Epithelial cell of esophagus (primary cell): ENCODE measurements around the gene MAPK13.

Experiments used
- DNase-seq: peaks from one replicate; pipeline ENCODE4 v3.0.0; 2010; ENCODE audit warnings: low read depth
- H3K4me3 ChIP-seq: 2 replicates; pipeline ENCODE4 v1.5.1; 2011; ENCODE audit warnings: mild to moderate bottlenecking, low read length, control low read depth
- TF ChIP-seq, protein P1 (sequence below): IDR thresholded peaks from 2 replicates; pipeline ENCODE4 v1.5.1; 2011; ENCODE audit warnings: low read depth, mild to moderate bottlenecking, low read length, control low read depth, inconsistent platforms; ENCODE audit not compliant: insufficient read depth; ENCODE audit errors: missing control alignments

Gene MAPK13

DNA sequence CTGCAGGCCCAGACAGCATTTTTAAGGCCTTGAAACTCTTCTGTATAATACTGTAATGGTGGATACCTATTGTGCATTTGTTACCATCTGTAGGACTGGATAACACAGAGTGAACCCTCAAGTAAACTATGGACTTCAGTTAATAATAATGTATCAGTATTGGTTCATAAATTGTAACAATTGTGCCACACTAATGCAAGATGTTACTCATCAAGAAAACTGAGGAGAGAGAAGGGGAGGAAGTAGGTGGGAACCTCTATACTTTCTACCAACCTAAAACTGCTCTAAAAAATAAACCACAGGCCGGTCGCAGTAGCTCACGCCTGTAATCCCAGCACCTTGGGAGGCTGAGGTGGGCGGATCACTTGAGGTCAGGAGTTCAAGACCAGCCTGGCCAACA is 10.8 kb downstream of the MAPK13 start:
- H3K4me3 ChIP-seq = no peak overlapping the region
- no peak for DNase-seq
- TF ChIP-seq, protein P1, sequence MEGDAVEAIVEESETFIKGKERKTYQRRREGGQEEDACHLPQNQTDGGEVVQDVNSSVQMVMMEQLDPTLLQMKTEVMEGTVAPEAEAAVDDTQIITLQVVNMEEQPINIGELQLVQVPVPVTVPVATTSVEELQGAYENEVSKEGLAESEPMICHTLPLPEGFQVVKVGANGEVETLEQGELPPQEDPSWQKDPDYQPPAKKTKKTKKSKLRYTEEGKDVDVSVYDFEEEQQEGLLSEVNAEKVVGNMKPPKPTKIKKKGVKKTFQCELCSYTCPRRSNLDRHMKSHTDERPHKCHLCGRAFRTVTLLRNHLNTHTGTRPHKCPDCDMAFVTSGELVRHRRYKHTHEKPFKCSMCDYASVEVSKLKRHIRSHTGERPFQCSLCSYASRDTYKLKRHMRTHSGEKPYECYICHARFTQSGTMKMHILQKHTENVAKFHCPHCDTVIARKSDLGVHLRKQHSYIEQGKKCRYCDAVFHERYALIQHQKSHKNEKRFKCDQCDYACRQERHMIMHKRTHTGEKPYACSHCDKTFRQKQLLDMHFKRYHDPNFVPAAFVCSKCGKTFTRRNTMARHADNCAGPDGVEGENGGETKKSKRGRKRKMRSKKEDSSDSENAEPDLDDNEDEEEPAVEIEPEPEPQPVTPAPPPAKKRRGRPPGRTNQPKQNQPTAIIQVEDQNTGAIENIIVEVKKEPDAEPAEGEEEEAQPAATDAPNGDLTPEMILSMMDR = no peak

DNA sequence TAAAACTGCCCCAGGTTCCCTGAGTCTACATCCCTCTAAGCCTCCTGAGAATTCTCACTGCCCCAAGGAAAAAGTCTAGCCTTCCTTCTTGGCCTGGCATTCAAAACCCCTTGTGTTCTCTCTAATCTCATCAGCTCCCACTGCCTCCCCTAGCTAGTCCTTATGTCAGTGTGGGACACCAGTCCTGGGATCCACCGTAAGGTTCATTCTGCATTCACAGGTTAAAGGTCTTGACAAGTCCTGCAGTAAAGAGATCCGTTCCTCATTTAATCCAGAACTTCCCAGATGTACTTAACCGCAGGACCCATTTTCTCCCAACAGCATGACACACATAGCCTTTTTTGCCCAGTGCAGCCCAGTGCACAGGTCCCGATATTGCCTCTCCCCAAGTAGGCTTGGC is 11.6 kb downstream of the MAPK13 start:
- H3K4me3 ChIP-seq = no peak overlapping the region
- no peak for DNase-seq
- TF ChIP-seq, protein P1 = no peak

DNA sequence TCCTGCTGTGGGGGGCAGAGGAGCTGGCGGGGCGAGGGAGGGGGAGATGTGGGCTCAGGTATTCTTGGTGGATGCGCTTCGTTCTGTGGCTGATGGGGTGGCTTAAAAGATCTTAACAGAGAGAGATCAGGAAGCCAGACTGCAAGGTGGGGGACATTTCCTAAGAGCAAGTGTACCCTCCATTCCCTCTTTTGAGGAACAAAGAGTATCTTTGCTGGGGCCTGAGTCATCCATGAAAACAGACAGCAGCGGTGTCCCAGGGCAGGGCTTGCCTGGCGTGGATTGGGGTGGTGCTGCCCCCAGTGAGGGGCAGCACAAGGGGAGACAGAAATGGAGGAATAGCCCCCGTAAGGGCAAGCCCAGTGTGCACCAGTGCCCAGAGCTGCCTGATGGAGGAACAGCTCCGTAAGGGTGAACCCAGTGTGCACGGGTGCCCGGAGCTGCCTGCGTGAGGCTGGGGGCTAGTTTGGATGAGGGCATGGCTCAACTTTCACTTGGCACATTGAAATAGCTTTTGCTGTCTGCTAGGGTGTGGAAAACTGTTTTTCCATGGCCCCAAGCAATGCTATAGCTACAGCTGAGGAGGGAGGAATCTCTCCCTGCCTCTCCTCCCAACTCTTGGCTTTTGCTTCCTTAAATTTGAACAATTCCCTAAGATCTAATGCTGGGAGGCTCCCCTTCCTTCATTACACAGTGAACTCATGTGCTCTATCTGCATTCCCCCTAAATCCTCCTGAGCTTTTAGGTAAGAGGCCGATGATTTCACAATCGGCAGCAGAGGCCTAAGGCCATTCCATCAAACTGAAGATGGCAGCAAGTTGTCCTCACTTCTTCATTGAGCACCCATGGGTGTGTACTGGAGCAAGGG is 12.9 kb downstream of the MAPK13 start:
- no peak for DNase-seq
- no peak overlapping the region for H3K4me3 ChIP-seq
- TF ChIP-seq, protein P1 = no peak

DNA sequence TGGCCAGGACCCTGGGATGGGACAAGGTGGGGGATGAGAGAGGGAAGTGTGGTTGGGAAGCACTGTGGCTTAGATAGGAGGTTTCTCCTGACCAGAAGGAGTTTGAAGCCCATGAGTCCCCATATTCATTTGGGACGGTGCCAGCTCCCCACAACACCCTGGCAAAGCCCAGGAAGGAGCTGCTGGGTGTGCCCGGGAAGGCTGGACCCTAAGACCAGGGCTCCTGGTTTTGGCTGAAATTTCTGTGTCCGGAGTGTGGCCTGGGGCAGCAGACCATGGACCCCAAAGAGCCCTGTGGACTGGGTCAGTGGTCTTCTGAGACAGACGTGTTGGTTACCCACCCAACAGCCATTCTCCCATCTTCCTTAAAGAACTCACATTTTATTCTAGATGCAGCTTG is 15.2 kb downstream of the MAPK13 start:
- TF ChIP-seq, protein P1 = no peak
- no peak overlapping the region for H3K4me3 ChIP-seq
- no peak for DNase-seq

DNA sequence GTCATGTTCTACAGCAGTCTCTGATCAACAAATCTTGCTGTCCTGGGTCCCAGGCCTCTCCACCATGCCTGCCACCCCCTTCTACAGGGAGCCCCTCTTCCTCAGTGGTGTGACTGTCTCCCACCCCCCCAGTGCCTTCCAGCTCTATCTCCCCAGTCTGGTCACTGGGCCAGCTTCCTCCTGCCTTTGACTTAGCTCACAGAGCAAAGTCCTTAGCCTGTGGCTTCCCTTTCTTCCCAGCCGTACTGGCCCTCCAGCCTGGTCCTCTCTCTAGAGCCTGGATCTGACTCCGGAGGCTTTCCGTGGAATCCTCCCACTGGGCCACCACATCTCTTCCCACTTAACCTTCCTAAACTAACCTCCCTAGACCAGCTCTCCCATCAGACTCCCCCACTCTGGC is 17.0 kb downstream of the MAPK13 start:
- TF ChIP-seq, protein P1 = no peak
- H3K4me3 ChIP-seq = no peak overlapping the region
- no peak for DNase-seq

DNA sequence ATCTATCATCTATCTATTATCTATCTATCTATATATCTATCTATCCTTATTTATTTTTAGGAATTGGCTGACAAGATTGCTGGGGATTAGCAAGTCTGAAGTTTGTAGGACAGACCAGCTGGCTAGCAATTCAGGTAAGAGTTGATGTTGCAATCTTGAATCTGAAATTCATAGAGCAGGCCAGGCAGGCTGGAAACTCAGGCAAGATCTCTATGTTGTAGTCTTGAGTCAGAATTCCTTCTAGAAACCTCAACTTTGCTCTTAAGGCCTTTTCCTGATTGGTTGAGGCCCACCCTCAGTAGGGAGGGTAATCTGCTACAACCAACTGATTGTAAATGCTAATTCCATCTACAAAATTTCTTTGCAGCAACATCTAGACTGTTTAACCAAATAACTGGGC is 19.2 kb downstream of the MAPK13 start:
- no peak overlapping the region for H3K4me3 ChIP-seq
- peak; percentile 57 for DNase-seq
- TF ChIP-seq, protein P1 = no peak

DNA sequence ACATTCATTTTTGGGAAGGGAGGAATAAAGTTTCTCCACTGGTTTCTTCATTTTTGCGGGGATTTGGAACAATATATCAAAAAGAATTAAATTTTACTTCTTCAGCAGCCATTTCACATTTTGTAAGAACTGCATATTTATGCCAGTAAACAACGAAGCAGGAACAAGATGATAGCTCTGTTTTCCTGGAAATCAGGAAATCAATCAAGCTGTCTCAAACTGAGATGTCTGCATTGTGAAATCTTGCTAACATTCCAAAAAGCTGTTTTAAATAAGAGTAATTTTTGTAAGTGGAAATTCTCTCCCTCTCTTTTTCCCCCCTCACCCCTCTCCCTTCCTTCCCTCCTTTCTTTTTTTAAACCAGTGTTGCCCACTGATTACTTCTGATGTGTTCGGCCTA is 20.0 kb downstream of the MAPK13 start:
- no peak overlapping the region for H3K4me3 ChIP-seq
- DNase-seq = no peak
- TF ChIP-seq, protein P1 = no peak
